Brain microvascular endothelial cell (primary cell): ENCODE measurements around the gene KCNA2.

Experiments
- DNase-seq: peaks from one replicate; pipeline ENCODE4 v3.0.0-alpha.2; 2020
- H3K27ac ChIP-seq: fragments of 250-450 bp; sonication (Bioruptor Pico); 2 replicates; pipeline ENCODE4 v1.5.1; 2020; ENCODE audit warnings: mild to moderate bottlenecking, moderate library complexity
- H3K27me3 ChIP-seq: fragments of 250-450 bp; sonication (Bioruptor Pico); replicated peaks from 2 replicates; pipeline ENCODE4 v1.5.1; 2020; ENCODE audit warnings: mild to moderate bottlenecking
- H3K36me3 ChIP-seq: fragments of 250-450 bp; sonication (Bioruptor Pico); replicated peaks from 2 replicates; pipeline ENCODE4 v1.5.1; 2020; ENCODE audit warnings: mild to moderate bottlenecking
- H3K4me3 ChIP-seq: 2 replicates; pipeline ENCODE4 v1.5.1; 2011; ENCODE audit warnings: low read depth, mild to moderate bottlenecking, control low read depth, low read length, moderate library complexity
- CTCF ChIP-seq: IDR thresholded peaks from 2 replicates; pipeline ENCODE4 v1.5.1; 2011; ENCODE audit warnings: low read depth, mild to moderate bottlenecking, moderate library complexity, low read length, control low read depth, inconsistent platforms; ENCODE audit errors: missing control alignments
- in situ Hi-C: cut with HindIII; loops from 2 replicates; pipeline ENCODE4 v1.10.0; 2017; ENCODE audit warnings: low sequenced_read_pairs, low pct_ligation_motif_present

KCNA2 gene

GRCh38 chr1:110636149-110636935 is 30.2 kb upstream of the KCNA2 start:
- in situ Hi-C loops: no loop called here
- H3K27me3 ChIP-seq: no peaks in the 10 kb centered on the region
- no peaks in the 10 kb centered on the region for H3K36me3 ChIP-seq
- H3K4me3 ChIP-seq: no peak overlapping the region
- no peak for TF ChIP-seq CTCF
- DNase-seq: no peak
- no peak overlapping the region for H3K27ac ChIP-seq

DNA sequence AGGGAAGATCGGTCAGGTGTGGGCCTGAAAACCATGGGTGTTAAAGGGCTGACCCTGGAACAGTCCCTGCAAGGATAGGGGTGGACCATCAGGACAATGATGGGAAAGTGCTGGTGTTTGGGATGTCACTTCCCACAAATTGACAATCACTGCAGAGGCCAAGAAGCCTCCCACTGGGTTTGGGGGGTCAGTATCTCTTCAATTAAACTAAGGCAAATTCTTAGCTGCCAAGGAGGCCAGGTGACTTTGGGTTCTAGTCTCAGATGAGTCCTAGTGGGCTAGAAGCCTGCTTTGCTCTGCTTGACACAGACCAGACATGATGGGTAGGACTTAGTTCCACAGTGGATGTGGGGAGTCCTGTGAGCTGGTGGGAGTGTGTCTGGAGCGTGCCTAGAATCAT is 29.3 kb upstream of the KCNA2 start:
- Histone ChIP-seq H3K36me3 (no peaks in the 10 kb centered on the region), H3K27ac (no peak overlapping the region), H3K27me3 (no peaks in the 10 kb centered on the region), H3K4me3 (no peak overlapping the region)
- in situ Hi-C loops: no loop called here
- no peak for TF ChIP-seq CTCF
- DNase-seq: no peak

DNA sequence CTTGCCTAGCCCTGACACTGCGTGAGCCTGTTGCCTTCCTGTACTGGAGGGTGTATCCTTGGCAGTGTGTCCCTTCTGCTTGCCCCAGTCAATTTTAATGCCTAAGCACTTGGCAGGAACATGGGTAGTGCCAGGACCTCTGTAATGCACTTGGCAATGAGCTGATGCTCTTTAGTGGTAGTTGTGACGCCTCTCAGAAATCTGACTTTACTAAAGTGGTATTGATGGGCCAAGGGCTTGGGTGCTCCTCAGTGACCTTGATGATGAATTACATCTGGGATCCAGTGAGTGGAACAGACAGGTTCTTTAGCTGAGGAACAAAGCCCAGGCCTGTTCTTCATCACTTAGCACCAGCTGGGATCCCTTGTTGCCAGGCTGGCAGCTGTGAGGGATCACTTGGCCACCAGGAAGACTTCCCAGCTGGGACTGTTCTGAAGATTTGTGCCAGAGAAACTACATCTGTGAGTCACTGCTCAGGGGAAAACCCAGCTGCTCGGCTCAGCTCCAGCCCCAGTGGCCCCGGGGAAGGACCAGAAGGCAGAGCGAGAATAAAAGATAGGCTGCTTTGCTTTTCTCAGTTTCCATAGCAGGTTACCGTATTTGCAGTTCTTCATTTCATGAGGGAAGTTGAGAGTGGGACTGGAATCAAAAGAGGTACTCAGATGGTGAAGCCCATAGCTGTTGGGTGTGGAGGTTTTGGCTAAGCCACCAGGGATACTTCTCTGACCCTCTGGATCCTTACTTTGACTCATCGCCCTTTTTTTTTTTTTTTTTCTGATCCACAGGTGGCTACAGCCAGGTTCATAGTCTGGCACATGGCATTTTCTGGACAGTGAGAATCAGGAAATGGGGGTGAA is 28.5 kb upstream of the KCNA2 start:
- Histone ChIP-seq H3K27me3 (no peaks in the 10 kb centered on the region), H3K4me3 (no peak overlapping the region), H3K27ac (no peak overlapping the region), H3K36me3 (no peaks in the 10 kb centered on the region)
- TF ChIP-seq CTCF: no peak
- in situ Hi-C loops: no loop called here
- DNase-seq: no peak

DNA sequence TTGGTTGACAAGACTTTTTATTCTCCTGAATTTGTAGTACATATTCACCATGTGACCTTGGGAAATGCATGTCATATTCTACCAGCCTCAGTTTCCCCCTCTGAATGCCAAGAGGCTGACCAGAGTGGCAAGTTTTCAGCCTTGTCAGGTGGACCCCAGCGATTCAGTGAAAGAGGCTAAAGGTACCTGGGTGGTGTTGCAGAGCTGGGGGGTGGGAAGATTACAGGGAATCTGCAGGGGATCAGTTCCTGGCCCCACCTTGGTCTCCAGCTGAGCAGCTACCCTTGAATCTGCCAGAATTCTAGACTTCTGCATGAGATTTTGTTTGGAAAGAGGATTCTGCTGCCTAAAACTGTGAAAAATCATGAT is 27.9 kb upstream of the KCNA2 start:
- no peak overlapping the region for H3K4me3 ChIP-seq
- DNase-seq: no peak
- no peaks in the 10 kb centered on the region for H3K36me3 ChIP-seq
- no peaks in the 10 kb centered on the region for H3K27me3 ChIP-seq
- no peak for TF ChIP-seq CTCF
- in situ Hi-C loops: no loop called here
- no peak overlapping the region for H3K27ac ChIP-seq

DNA sequence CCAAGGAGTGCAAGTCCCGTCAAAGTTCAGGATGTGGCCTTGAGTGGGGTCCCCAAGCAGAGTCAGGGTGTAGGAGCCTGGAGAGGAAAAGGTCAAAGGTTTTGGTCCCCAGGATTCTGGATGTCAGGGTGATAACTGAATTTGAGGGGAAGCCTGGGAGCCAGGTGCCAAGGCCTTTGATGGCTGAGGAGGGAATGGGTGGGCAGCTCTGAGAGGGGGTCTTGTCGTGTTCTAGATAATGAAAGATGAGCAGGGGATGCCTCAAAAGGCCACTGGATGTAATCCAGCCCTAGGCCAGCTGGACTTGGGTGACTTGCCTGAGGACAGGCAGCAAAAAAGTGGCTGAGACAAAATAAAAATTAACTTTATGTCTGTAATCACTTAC is 27.5 kb upstream of the KCNA2 start:
- no peak for TF ChIP-seq CTCF
- Histone ChIP-seq H3K36me3 (no peaks in the 10 kb centered on the region), H3K27me3 (no peaks in the 10 kb centered on the region), H3K4me3 (no peak overlapping the region), H3K27ac (no peak overlapping the region)
- in situ Hi-C loops: no loop called here
- DNase-seq: no peak
